ENCODE results near the gene LRRFIP1.

Gene LRRFIP1

GRCh38 chr2:237702441-237703391 is 75.3 kb downstream of the LRRFIP1 start:
- no peak for DNase-seq (ENCODE audit: low read depth)

DNA sequence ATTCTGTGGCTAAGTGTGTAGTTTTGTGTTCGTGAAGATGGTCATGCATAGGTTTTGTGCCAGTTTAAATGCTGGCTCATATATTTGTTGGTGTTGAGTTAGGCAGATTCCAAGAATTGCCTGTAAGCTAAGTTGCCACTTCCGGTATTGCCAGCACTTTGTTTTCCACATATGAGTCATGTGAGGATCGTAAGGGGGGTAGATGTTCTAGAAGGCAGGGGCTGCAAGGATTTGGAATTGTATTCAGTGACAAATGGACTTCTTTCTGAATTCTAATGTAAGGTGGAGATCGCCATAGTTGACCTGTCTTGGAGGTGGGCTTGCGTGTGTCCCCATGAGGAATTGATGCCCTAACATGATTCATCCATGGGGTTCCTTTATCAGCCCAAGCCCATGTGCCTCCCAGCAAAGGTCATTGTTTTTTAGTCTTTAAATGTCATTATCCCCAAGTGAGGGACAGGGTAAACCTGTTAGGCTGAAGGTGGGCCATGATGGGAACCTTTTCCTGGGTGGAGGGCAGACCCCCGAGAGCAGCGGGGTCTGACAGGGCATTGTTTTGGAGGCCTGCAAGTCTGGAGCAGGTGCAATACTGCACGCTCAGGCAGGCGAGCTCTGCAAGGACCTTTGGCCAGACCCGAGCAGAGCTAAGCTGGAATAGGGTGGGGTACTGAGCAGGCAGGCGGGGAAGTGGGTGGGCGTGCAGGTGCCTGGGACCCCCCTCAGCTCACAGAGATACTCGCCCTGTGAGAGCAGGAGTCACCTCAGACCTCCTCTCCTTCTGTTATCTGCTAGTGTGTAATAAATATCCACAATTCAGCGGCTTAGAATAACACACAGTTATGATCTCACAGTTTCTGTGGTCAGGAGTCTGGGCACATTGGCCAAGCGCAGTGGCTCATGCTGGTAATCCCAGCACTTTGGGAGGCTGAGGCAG is 77.4 kb downstream of the LRRFIP1 start:
- DNase-seq (ENCODE audit: low read depth), result no peak

DNA sequence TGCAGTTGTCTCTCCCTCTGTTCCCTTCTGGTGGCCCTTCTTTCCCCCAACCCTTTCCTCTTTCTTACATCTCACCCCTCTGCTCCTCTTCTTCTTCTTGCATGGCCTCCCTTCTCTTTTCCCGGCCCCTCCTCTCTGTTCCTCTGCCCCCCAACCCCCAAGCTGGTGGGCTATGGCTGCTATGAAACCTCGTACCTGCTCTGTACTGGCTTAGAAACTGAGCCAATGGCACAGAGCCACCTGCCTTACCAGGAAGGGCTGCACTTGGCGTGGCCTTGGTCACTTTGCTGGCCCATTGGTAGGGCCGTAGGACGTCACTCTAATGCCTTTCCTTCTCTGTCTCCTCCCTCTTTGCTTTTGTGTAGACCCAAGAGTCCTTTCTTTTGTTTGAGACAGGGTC is 78.9 kb downstream of the LRRFIP1 start:
- no peak for DNase-seq (ENCODE audit: low read depth)

GRCh38 chr2:237708065-237708398 is 80.6 kb downstream of the LRRFIP1 start:
- no peak for DNase-seq (ENCODE audit: low read depth)

DNA sequence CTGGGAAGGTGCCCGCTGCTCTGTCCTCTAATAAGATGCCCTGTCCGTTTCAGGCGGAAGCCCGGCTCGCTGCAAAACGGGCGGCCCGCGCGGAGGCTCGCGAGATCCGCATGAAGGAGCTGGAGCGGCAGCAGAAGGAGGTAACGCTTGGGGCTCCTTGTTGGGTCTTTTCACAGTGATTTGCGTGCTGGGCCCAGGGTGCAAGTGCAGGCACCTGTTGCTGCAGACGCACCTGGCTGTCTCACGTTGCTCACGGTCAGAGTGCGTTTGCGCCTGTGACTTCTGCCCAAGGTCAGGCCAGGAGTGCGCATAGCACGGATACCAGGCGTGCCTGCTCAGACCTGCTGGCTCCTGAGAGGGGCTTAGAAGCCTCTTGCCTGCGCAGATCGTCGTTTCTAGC is 81.1 kb downstream of the LRRFIP1 start:
- DNase-seq (ENCODE audit: low read depth), result no peak

DNA sequence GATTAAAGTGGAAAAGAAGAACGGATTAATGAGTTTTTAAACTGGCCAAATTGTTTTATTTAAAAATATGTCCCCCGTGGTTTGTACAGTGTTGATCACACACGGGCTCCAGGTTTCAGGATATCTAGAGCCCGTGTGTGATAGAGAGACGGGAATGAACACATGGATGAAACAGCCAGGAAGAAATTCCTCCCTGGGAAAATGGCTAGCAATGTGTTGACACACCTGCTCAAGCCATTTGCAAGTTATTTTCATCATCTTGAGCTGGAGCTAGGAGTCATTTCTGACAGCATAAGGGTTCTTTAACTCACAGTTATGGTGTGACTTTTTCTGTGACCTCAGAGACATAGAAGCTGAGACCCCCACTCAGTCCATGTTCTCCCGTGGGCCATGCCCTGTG is 81.6 kb downstream of the LRRFIP1 start:
- DNase-seq (ENCODE audit: low read depth), result no peak

DNA sequence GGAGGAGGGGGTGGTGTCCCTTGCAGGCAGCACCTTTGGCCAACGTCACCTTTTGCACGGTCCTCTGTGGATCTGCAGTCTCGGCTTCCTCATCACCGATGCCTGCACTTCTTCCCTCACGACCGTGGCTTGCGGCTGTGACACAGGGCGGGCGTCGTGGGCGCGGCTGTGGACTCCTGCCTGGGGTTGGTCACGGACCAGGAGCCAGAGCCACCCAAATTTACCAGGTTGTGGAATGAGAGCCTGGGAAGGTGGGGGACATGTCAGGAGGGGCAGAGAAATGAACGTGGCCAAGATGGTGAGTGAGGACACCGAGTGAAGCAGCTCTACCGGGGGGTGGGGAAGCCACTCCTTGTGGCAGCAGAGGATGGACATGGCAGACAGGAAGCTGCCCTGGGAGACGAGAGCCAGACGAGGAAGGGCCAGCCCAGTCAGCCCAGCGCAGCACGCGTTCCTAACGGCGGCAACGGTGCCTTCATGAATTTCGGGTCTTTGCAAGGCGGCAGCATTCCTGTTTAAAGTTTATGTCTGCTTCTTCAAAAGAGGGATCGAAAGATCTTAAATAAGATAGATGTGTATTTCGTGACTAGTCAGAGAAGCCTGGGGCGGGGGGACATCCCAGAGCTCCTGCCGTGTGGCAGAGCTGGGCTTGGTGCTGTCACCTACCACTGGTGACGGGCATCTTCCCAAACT is 84.2 kb downstream of the LRRFIP1 start:
- no peak for DNase-seq (ENCODE audit: low read depth)

DNA sequence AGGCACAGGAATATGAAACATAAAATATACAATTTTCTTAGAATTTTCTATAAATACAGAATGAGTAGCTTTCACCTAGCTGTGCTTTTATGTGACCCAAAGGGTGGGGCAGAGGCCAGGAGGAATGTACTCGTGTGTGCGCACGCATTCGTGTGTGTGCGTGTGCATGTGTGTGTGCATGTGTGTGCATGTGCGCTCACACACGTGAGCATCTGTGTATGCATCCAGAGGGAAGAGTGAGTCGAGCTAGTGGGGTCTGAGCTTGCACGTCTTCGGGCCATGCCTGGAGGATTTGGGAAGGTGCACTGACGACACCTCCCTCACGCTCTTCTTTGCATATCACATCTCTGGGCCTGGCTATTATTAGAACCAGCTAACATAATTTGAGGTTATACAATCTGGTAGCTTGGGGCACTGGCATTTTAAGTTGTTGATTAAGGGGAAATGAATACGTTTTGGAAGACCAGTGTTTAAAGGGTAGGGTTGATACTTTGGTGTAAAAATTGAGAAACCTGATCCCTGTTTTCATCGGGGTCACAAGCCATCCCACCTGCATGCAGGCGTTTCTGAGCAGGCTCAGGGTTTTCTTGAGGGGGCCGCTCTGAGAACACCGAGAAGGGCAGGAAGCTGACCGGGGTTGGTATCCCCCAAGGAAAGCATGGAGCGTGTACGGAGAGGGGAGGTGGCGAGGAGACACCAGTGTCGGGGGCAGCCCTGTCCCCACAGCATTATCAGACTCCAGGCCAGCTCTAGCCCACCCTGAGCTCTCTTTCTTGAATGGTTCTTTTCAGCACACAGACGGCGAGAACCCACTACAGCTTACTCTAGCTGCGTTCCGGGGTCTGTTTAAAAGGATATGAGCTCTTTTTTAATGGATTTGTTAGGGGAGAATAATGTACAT is 85.3 kb downstream of the LRRFIP1 start:
- DNase-seq (ENCODE audit: low read depth), result no peak

DNA sequence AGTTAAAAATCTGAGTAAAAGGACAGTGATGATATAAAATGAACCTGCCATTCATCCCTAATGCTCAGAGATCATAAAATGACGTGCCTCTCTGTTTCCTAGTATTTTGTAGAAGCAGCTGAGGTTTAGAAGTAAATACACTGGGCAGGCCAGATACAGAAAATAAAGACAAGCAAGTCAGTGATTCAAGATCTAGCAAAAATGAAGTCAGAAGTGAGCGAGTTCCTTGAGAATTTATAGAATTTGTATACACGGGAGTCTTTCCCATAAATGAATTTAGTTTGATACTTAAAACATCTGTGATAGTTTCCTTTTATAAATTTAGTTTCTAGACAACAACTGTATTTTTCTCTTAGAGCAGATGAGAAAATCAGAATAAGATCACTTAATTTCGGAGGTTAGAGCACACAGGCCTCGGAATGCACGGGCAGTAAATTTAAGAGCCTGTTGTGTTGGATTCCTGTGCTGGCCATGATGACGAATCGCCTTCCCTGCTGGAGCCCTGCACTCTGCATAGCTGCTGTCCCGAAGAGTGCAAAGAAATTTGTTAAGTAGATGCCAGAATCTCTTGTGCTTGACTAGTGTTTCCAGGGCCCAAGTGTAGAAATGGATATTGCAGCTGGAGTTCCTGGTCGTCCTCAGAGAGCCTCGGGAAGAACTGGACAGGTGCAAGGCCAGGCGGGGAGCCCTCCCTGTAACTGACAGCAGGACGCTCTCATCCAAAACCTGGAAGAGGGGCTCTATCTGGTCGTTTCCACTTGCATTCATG is 87.5 kb downstream of the LRRFIP1 start:
- no peak for DNase-seq (ENCODE audit: low read depth)

DNA sequence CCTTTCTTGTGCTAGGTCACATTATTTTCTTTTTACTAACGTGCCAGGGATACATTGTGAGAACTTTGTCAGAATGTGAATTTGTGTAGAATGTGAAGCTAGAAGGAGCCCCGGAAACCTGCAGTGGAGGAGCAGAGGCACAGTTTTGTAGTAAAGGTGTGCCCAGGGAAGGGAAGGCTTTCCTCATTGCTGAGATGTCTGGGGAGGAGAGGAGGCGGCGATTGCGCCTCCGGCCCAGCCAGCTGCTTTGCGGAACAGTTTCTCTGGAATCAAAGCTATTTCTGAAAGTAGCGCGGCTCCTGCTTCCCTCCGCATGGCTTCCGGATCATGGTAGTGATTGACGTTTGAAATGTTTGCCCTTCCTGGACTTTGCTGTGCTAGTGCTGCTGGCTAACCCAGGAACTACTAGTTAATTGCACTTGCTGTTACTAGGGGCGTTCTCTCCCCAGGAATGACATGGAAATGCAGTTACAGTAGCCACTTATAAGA is 88.1 kb downstream of the LRRFIP1 start:
- DNase-seq (ENCODE audit: low read depth), result no peak

GRCh38 chr2:237716011-237716410 is 88.6 kb downstream of the LRRFIP1 start:
- DNase-seq (ENCODE audit: low read depth), result no peak

DNA sequence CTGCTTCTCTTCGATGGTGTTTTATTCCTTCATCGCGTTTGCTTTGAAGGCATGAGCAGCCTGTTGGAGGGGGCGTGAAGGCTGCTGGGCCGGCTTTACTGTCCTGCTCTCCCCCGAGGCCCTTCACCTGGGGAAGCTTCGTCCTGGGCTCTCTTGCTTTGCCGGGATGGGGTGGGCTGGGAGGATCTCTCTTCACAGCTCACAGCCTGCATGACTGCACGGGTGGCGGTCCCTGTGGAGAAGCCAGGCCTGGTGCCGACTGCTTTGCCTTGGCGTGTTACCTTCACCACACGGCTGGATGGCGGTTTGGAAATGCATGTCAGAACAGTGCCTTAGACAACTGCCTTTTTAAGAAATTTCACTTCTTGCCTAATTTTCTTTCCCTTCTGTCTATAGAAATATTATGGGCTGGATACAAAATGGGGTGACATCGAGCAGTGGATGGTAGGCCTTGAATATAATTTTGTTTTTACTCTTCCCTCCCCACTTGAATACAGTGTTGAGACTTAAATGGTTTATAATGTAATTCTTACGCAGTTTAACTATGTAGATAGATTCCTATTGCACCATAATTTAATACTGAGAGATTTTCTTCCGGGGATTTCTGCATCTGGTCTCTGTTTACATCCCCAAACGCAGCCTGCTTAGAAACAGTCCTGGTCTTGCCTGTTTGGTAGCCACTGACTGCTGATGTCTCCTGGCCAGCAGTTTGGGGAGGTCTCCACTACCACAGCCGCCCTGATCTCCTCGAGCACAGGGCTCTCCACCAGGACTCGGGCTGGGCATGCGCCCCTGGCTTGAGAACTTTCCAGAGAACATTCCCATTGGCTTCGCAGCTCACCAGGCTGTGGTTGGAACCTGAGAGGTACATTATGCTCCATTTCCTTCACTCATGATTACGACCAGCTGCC is 90.2 kb downstream of the LRRFIP1 start:
- DNase-seq (ENCODE audit: low read depth), result no peak

- no peak for DNase-seq (ENCODE audit: low read depth)
Observed at GRCh38 chr2:237718277-237718634, 90.9 kb downstream of the LRRFIP1 start.

GRCh38 chr2:237720444-237720843 is 93.1 kb downstream of the LRRFIP1 start:
- DNase-seq (ENCODE audit: low read depth), result no peak

DNA sequence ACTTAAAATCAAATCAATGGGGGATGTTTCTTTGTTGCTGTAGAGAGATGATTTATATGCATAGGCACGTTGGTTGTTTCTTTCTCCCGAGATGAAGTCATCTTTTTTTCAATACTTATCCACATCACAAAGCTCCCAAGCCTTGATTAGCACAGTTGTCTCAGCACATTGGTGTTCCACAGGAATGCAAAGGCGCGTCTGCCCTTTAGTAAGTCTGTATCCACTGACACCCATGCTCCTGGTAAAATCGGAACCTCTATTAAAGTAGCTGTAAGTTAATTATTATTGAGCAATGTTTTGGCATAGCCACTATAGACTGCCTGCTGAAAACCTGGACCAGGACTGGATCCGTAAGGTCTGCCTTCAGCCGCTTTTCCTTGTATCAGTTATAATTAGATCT is 93.6 kb downstream of the LRRFIP1 start:
- DNase-seq (ENCODE audit: low read depth), result no peak

DNA sequence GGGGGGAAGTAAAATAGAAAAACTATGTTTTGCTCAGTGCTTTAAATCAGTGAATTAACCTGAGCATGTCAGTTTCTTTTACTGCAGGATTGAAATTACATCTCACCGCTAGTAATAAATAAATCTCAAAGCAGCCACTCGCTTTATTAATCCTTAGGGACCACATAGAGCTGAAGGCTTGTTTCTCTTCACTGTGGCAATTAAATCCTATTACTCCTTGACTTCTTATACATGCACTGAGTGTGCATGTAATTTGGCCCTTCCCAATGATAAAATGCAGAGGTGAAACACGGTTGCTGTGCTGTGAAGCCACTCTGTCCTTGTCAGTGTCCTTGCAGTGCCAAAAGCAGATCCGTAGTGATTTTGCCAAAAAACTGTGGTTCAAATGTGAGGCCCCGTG is 94.1 kb downstream of the LRRFIP1 start:
- DNase-seq (ENCODE audit: low read depth), result no peak

- DNase-seq (ENCODE audit: low read depth), result no peak
Observed at GRCh38 chr2:237722616-237723015, 95.2 kb downstream of the LRRFIP1 start.

DNA sequence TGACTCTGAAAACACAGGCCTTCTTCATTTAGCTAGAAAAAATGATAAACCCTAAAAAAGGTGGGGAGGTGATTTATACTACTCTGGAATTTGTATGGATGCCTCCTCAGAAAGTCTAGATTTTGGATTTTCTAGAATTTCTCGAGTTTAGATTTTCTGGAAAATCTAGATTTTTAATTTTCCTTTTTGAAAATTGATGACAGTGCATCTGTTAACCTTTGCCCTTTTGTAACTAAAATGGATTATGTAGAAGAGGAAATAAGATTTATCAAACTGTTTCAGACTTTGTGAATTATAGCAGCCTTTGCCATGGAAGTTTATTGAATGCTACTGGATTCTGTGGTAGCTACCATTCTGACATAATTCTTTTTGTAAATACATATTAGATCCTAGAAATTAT is 95.6 kb downstream of the LRRFIP1 start:
- no peak for DNase-seq (ENCODE audit: low read depth)

DNA sequence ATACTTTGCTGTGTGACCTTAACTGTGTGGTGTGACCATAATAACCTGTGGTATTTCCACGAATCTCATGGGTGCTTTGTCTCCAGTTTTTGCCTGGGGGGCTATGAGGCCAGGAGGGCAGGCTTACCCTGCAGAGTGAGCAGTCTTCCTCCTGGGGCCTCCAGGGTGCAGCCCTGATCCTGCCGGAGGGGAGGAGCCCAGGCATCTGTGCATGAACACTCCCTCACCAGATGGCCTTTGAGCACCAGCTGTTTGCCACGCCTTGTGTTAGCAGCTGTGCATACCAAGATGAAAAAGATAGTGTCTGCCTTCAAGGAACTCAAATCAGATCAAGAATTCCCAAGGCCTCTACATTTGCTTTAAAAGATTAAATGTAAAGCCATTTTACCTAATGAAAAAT is 96.2 kb downstream of the LRRFIP1 start:
- no peak for DNase-seq (ENCODE audit: low read depth)

All from GM04504 (cell line).